Ishikawa (cell line): ENCODE data around the gene NXPH3.

Experiments used
- CEBPB ChIP-seq: IDR thresholded peaks from 2 replicates; pipeline ENCODE4 v1.6.1; 2012
- TCF12 ChIP-seq: IDR thresholded peaks from 2 replicates; pipeline ENCODE4 v1.6.1; 2012; ENCODE audit warnings: low read depth

DNA sequence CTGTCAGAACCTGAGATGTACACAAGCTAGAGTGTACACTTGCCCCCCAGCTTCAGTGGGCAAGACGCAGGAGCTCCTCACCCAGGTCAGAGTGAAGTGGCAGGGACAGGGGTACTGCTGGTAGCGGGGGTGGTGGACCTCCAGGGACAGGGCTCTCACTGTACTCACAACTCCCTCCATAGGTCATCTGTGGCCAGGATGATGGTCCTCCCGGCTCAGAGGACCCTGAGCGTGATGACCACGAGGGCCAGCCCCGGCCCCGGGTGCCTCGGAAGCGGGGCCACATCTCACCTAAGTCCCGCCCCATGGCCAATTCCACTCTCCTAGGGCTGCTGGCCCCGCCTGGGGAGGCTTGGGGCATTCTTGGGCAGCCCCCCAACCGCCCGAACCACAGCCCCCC is 2.7 kb downstream of the NXPH3 start:
- TF ChIP-seq CEBPB (no peak), TCF12 (no peak)
